ENCODE measurements around the gene IL17RC. TPM values are rescaled to one million over a fixed set of nuclear protein-coding genes. Genes with fewer than 3 reads are reported as not detected.

The IL17RC gene
- total and polyA plus RNA-seq, 7 donors: 9.9 to 88.9 (median 57.8) TPM

- Histone ChIP-seq H3K27ac (peak overlapping the region in 3 of 4 donors; percentile 82 to 91 (median 88)), H3K4me1 (peaks cover 0 to 27% (median 17%) of the 10 kb centered on the region in 4 donors), H3K4me3 (no peak overlapping the region), H3K27me3 (no peaks in the 10 kb centered on the region), H3K36me3 (peaks cover 6 to 33% (median 7%) of the 10 kb centered on the region in 4 donors), H3K9me3 (no peaks in the 10 kb centered on the region)
- TF ChIP-seq POLR2AphosphoS5 (IDR thresholded peaks at IDR 0.05) (no peak), EP300 (IDR thresholded peaks at IDR 0.05) (no peak), POLR2A (IDR thresholded peaks at IDR 0.05) (no peak)
- TF ChIP-seq, protein P1, sequence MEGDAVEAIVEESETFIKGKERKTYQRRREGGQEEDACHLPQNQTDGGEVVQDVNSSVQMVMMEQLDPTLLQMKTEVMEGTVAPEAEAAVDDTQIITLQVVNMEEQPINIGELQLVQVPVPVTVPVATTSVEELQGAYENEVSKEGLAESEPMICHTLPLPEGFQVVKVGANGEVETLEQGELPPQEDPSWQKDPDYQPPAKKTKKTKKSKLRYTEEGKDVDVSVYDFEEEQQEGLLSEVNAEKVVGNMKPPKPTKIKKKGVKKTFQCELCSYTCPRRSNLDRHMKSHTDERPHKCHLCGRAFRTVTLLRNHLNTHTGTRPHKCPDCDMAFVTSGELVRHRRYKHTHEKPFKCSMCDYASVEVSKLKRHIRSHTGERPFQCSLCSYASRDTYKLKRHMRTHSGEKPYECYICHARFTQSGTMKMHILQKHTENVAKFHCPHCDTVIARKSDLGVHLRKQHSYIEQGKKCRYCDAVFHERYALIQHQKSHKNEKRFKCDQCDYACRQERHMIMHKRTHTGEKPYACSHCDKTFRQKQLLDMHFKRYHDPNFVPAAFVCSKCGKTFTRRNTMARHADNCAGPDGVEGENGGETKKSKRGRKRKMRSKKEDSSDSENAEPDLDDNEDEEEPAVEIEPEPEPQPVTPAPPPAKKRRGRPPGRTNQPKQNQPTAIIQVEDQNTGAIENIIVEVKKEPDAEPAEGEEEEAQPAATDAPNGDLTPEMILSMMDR (IDR thresholded peaks at IDR 0.05): no peak
- intact Hi-C loops (cut with DNase I): loop anchor here (5.0 kb wide), 4 partner anchors 42 to 228 kb away; partner anchors contain the start of genes EMC3 and FANCD2
- DNase-seq: no peak
- 83 to 89% methylated on average over 10 of the region's 10 CpGs for WGBS, 2 donors
Observed at GRCh38 chr3:9945358-9945757, 28.5 kb downstream of the IL17RC start.

DNA sequence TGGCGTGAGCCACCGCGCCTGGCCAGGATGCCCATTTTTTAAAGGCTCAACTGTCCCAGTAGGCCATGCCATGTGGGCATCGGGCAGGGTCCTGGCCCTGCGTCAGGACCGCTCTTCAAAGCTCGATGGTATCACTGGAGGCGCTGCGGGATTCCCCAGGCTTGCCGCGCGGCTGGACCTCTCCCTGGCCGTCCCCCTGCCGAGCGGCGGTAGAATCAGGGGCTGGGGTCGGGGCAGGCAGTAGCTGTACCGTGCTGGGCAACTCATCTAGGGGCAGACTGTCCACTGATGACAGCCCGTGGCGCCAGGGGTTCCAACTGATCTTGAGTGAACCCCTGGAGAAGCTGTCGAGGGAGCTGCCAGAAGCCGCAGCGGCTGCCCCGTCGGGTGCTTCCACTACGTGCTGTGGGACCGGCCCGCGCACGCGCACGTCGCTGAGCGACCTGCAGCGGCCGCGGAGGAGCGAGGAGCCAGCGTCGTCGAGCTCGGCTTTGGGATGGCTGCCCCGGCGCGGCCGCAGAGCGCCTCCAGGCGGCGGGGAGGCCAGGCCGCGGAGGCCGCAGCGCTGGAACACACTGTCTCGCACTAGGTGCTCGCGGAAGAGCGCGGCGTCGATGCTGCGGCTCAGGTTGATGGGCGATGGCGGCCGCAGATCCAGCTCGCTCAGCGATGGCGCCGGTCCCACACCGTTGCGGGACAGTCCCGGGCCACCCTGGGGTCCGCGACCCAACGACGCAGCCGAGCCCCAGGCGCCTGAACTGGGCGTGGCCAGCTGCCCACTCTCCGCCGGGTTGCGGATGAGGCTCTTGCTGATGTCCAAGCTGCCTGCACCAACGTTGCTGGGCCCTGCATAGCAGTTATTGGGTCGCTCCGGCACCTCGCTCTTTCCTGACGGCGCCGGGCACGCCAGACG lies 29.5 kb downstream of the IL17RC start:
- H3K27ac ChIP-seq: peak overlapping the region; percentile 82 to 95 (median 90)
- no peaks in the 10 kb centered on the region for H3K27me3 ChIP-seq
- peaks cover under 1 to 26% (median 3%) of the 10 kb centered on the region in 4 donors for H3K36me3 ChIP-seq
- intact Hi-C loops (cut with DNase I): loop anchor here (1.0 to 5.0 kb wide), 6 partner anchors 13 to 229 kb away; partner anchors contain the start of genes CRELD1, EMC3, FANCD2 and IL17RC
- no peaks in the 10 kb centered on the region for H3K9me3 ChIP-seq
- WGBS, 2 donors: 5 to 35% methylated on average over 90 of the region's 90 CpGs
- peak overlapping the region; percentile 51 to 66 (median 64) for H3K4me3 ChIP-seq
- peak; percentile 96 for DNase-seq
- peaks cover 0 to 28% (median 17%) of the 10 kb centered on the region in 4 donors for H3K4me1 ChIP-seq
- TF ChIP-seq, protein P1 (IDR thresholded peaks at IDR 0.05): peak; percentile 24 to 57 (median 47)
- TF ChIP-seq POLR2A (IDR thresholded peaks at IDR 0.05) (peak; percentile 30 to 41), POLR2AphosphoS5 (IDR thresholded peaks at IDR 0.05) (peak; percentile 40 to 80 (median 68)), EP300 (IDR thresholded peaks at IDR 0.05) (no peak)

DNA sequence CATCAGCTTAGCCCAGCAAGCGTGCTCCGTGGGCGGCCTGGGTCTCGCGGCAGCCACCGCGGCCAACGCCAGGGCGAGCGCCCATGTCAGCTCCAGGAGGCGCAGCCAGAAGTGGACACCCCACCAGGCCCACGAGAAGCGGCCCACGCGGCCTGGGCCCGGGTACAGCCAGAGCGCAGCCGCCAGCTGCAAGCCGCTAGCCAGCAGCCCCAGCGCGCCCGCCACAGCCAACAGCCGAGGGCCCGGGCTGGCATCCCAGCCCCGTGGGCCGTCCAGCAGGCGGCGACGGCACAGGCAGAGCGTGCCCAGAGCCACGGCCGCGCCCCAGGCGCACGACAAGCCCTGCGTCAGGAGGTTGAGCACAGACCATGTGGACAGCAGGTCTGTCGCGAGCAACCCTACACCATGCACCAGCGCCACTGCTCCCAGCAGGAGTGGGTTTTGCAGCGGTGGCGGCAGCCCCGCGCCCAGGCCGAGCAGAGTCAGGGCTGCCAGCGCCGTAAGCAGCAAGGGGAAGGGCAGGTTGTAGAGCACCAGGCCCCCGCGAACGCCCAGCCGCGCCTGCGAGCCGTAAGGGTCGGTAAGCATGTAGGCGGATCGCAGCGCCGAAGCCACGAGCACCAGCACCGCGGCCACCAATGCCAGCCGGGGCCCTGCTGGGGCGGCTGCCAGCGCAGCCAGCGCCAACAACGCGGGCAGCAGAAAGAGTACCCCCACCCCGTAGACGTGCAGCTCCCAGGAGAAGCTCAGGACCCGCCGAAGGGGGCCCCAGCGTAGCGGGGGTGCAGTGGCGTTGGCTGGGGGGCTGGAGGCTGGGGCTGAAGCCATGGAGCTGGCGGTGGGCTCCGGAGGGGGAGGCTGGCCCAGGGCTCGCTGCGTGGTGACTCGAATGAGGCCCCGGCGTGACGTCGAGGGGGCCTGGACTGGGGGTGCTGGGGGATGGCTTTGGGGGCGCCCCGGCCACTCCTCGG lies 30.4 kb downstream of the IL17RC start:
- WGBS, 2 donors: 25 to 62% methylated on average over 86 of the region's 86 CpGs
- DNase-seq: peak; percentile 91
- H3K9me3 ChIP-seq: no peaks in the 10 kb centered on the region
- peaks cover 0 to 37% (median 26%) of the 10 kb centered on the region in 4 donors for H3K4me1 ChIP-seq
- intact Hi-C loops (cut with DNase I): loop anchor here (2.0 to 5.0 kb wide), 5 partner anchors 31 to 230 kb away; partner anchors contain the start of genes EMC3, FANCD2 and IL17RC
- peak overlapping the region; percentile 51 to 66 (median 64) for H3K4me3 ChIP-seq
- H3K36me3 ChIP-seq: peaks cover 0 to 25% (median 3%) of the 10 kb centered on the region in 4 donors
- no peaks in the 10 kb centered on the region for H3K27me3 ChIP-seq
- TF ChIP-seq EP300 (IDR thresholded peaks at IDR 0.05) (no peak), POLR2A (IDR thresholded peaks at IDR 0.05) (no peak), POLR2AphosphoS5 (IDR thresholded peaks at IDR 0.05) (peak; percentile 12 to 69 (median 51))
- TF ChIP-seq, protein P1 (IDR thresholded peaks at IDR 0.05): peak; percentile 19 to 68 (median 59)
- peak overlapping the region; percentile 82 to 95 (median 90) for H3K27ac ChIP-seq

DNA sequence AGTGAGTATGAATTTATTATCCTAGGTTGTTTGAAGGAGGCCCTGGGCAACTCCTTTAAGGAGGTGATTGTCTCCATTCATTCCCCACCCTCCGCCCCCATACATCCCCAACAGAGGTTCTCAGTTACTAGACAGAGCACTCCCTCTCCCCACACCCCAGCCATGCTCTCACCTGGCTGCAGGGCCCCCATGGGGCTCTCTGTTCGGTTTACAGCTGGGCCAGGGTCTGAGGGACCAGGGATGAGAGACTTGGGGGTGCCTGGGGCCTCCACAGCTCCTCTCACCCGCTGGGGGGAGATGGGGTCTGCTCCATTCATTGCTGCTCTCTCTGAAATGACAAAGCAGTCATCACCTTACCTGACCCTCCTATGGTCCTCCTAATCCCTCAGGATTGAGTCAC lies 31.7 kb downstream of the IL17RC start:
- H3K4me1 ChIP-seq: peaks cover 0 to 40% (median 29%) of the 10 kb centered on the region in 4 donors
- TF ChIP-seq, protein P1 (IDR thresholded peaks at IDR 0.05): no peak
- no peak for TF ChIP-seq EP300 (IDR thresholded peaks at IDR 0.05)
- no peak for TF ChIP-seq POLR2A (IDR thresholded peaks at IDR 0.05)
- no peak for TF ChIP-seq POLR2AphosphoS5 (IDR thresholded peaks at IDR 0.05)
- DNase-seq: no peak
- peaks cover 0 to 15% (median 3%) of the 10 kb centered on the region in 4 donors for H3K36me3 ChIP-seq
- H3K9me3 ChIP-seq: no peaks in the 10 kb centered on the region
- intact Hi-C loops (cut with DNase I): loop anchor here (5.0 kb wide), 4 partner anchors 39 to 231 kb away; partner anchors contain the start of genes EMC3 and FANCD2
- no peaks in the 10 kb centered on the region for H3K27me3 ChIP-seq
- no peak overlapping the region for H3K4me3 ChIP-seq
- no peak overlapping the region for H3K27ac ChIP-seq
- WGBS, 2 donors: 90 to 91% methylated on average over 3 of the region's 3 CpGs

All from sigmoid colon (tissue), 7 donors.